DMS153 (cell line): ENCODE measurements around the gene FGD5.

Experiments used
- DNase-seq: peaks from one replicate; lab custom pipeline; 2025; lab: John Stamatoyannopoulos, UW

FGD5 gene

GRCh38 chr3:14849638-14850230 lies 31.0 kb downstream of the FGD5 start:
- no peak for DNase-seq

- DNase-seq: no peak
Measured at GRCh38 chr3:14852058-14852594, 33.4 kb downstream of the FGD5 start.

- DNase-seq: no peak
Measured at GRCh38 chr3:14852717-14853116, 34.0 kb downstream of the FGD5 start.

- no peak for DNase-seq
Measured at GRCh38 chr3:14853271-14853951, 34.6 kb downstream of the FGD5 start.

- no peak for DNase-seq
Measured at GRCh38 chr3:14857506-14857905, 38.7 kb downstream of the FGD5 start.

- no peak for DNase-seq
Measured at GRCh38 chr3:14858105-14858504, 39.3 kb downstream of the FGD5 start.

GRCh38 chr3:14859880-14860279 lies 41.1 kb downstream of the FGD5 start:
- DNase-seq: no peak

- DNase-seq: no peak
Measured at GRCh38 chr3:14861031-14861430, 42.3 kb downstream of the FGD5 start.

GRCh38 chr3:14861446-14862302 lies 42.9 kb downstream of the FGD5 start:
- DNase-seq: no peak

- no peak for DNase-seq
Measured at GRCh38 chr3:14862303-14862660, 43.5 kb downstream of the FGD5 start.

- DNase-seq: no peak
Measured at GRCh38 chr3:14862661-14863230, 44.0 kb downstream of the FGD5 start.

- DNase-seq: no peak
Measured at GRCh38 chr3:14863333-14864100, 44.8 kb downstream of the FGD5 start.

- DNase-seq: no peak
Measured at GRCh38 chr3:14864131-14864530, 45.4 kb downstream of the FGD5 start.

GRCh38 chr3:14866627-14867026 lies 47.9 kb downstream of the FGD5 start:
- no peak for DNase-seq

- no peak for DNase-seq
Measured at GRCh38 chr3:14867936-14868570, 49.3 kb downstream of the FGD5 start.

GRCh38 chr3:14869917-14870782 lies 51.4 kb downstream of the FGD5 start:
- no peak for DNase-seq

GRCh38 chr3:14870783-14871060 lies 52.0 kb downstream of the FGD5 start:
- DNase-seq: no peak

GRCh38 chr3:14871456-14872200 lies 52.9 kb downstream of the FGD5 start:
- DNase-seq: no peak

- DNase-seq: no peak
Measured at GRCh38 chr3:14872706-14873105, 53.9 kb downstream of the FGD5 start.

GRCh38 chr3:14874784-14875183 lies 56.0 kb downstream of the FGD5 start:
- DNase-seq: no peak
